Measurements from ENCODE around the gene NEMP1. TPM values are rescaled to one million over a fixed set of nuclear protein-coding genes. Genes with fewer than 3 reads are reported as not detected.
A peak's percentile ranks its signal among the peaks of the same experiment; 100 is the strongest.

The NEMP1 gene
- total RNA-seq, 4 donors from 2014 or later, result 4.6 to 11.6 (median 5.7) TPM

- Histone ChIP-seq H3K4me3 (peak overlapping the region in 3 of 4 donors; percentile 1 to 58 (median 55)), H3K36me3 (peaks cover 0 to 15% (median 0%) of the 10 kb centered on the region in 3 donors), H3K27me3 (no peaks in the 10 kb centered on the region), H3K27ac (peak overlapping the region in 3 of 4 donors; percentile 66 to 86 (median 84)), H3K9me3 (no peaks in the 10 kb centered on the region), H3K4me1 (peaks cover 0 to 22% (median 3%) of the 10 kb centered on the region in 4 donors)
- TF ChIP-seq CTCF (IDR thresholded peaks at IDR 0.05), result peak in 1 of 6 experiments; percentile 10
- peak in 1 of 2 donors; percentile 29 for TF ChIP-seq POLR2A (IDR thresholded peaks at IDR 0.05)
- peak in 1 of 3 donors; percentile 62 for DNase-seq
These were observed 27.6 kb downstream of the NEMP1 start for GRCh38 chr12:57051011-57051410.

- no peaks in the 10 kb centered on the region for H3K27me3 ChIP-seq
- peak; percentile 65 to 76 for TF ChIP-seq POLR2A (IDR thresholded peaks at IDR 0.05)
- no peak for TF ChIP-seq CTCF (IDR thresholded peaks at IDR 0.05)
- H3K4me3 ChIP-seq, result peak within 1 kb of the TSS in 3 of 4 donors; percentile 34 to 58 (median 55)
- H3K4me1 ChIP-seq, result peaks cover 0 to 22% (median 3%) of the 10 kb centered on the region in 4 donors
- peak in 2 of 3 donors; percentile 78 to 85 for DNase-seq
- H3K36me3 ChIP-seq, result peaks cover 0 to 24% (median 0%) of the 10 kb centered on the region in 3 donors
- peak within 1 kb of the TSS in 3 of 4 donors; percentile 66 to 86 (median 84) for H3K27ac ChIP-seq
- H3K9me3 ChIP-seq, result no peaks in the 10 kb centered on the region
These were observed 28.7 kb downstream of the NEMP1 start, which contains the start of gene MYO1A for GRCh38 chr12:57049890-57050289. MYO1A (minus strand) TSS chr12:57050129; CDS start chr12:57048323, 1,806 bp downstream.

DNA sequence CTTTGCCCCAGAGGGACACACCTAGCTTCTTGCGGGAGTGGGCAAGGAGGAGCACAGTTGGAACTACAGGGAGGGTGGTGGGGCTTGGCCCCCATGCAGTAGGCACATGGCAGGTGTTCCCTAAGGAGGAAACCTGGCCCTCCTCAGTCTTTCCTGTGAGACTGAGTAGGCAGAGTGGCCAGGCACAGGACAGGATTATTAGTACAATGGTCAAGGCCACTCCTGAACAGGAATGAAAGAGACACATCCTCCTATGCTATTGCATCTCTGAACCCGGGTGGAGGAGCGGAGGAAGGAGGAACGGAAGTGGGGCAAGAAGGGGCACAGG lies 29.5 kb downstream of the NEMP1 start:
- no peaks in the 10 kb centered on the region for H3K9me3 ChIP-seq
- peaks cover 0 to 22% (median 3%) of the 10 kb centered on the region in 4 donors for H3K4me1 ChIP-seq
- peaks cover 0 to 32% (median 0%) of the 10 kb centered on the region in 3 donors for H3K36me3 ChIP-seq
- H3K27me3 ChIP-seq, result no peaks in the 10 kb centered on the region
- H3K27ac ChIP-seq, result peak overlapping the region in 3 of 4 donors; percentile 66 to 86 (median 84)
- TF ChIP-seq POLR2A (IDR thresholded peaks at IDR 0.05), result peak; percentile 40 to 63
- no peak for TF ChIP-seq CTCF (IDR thresholded peaks at IDR 0.05)
- peak in 2 of 3 donors; percentile 76 to 79 for DNase-seq
- peak overlapping the region in 3 of 4 donors; percentile 34 to 58 (median 55) for H3K4me3 ChIP-seq

- Histone ChIP-seq H3K4me1 (peaks cover 0 to 22% (median 3%) of the 10 kb centered on the region in 4 donors), H3K9me3 (no peaks in the 10 kb centered on the region), H3K27me3 (no peaks in the 10 kb centered on the region), H3K27ac (peak overlapping the region in 3 of 4 donors; percentile 26 to 86 (median 84)), H3K36me3 (peaks cover 0 to 36% (median 0%) of the 10 kb centered on the region in 3 donors), H3K4me3 (peak overlapping the region in 3 of 4 donors; percentile 34 to 58 (median 55))
- DNase-seq, result no peak
- TF ChIP-seq POLR2A (IDR thresholded peaks at IDR 0.05), result no peak
- peak in 1 of 6 experiments; percentile 17 for TF ChIP-seq CTCF (IDR thresholded peaks at IDR 0.05)
These were observed 30.0 kb downstream of the NEMP1 start for GRCh38 chr12:57048423-57049118.

DNA sequence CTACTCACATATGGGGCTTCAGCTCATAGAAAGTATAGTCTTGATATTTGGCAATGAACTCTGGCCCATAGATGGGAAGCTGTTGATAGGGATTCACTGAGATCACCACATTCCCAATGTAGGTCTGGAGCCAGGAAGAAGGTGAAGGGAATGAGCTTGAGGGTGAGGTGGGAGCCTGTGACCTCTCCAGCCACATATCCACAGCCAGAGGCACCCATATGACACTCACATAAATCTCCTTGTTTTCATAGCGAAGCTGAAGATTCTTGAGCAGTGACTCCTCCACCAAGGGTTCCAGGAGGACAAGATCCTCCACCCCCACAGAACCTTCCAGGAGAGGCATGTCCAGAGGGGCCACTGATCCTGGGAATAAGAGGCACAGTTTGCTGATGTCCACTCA lies 30.6 kb downstream of the NEMP1 start:
- no peaks in the 10 kb centered on the region for H3K27me3 ChIP-seq
- no peak for DNase-seq
- peaks cover 0 to 22% (median 3%) of the 10 kb centered on the region in 4 donors for H3K4me1 ChIP-seq
- peak overlapping the region in 3 of 4 donors; percentile 34 to 58 (median 55) for H3K4me3 ChIP-seq
- H3K27ac ChIP-seq, result peak overlapping the region in 3 of 4 donors; percentile 26 to 86 (median 84)
- no peaks in the 10 kb centered on the region for H3K9me3 ChIP-seq
- H3K36me3 ChIP-seq, result peaks cover 0 to 42% (median 0%) of the 10 kb centered on the region in 3 donors
- TF ChIP-seq CTCF (IDR thresholded peaks at IDR 0.05), result no peak
- no peak for TF ChIP-seq POLR2A (IDR thresholded peaks at IDR 0.05)
